Measurements from ENCODE around the gene NFATC2IP. TPM values are rescaled to one million over a fixed set of nuclear protein-coding genes. Genes with fewer than 3 reads are reported as not detected.

Gene NFATC2IP
- total and polyA plus RNA-seq, 2 donors (not counting 1 experiment from before 2014, with no cell fraction given), result 96.4 to 102 TPM

GRCh38 chr16:28913946-28914724, 36.6 kb upstream of the NFATC2IP start:
- ChIA-PET POLR2A (interaction anchor here (0.6 kb wide), 1 partner anchor 17 kb away, joined by 3 read pairs; no protein-coding TSS in a partner anchor), CTCF (interaction anchor here (0.7 to 0.8 kb wide), 2 partner anchors 31 to 94 kb away, joined by 3 to 4 read pairs; no protein-coding TSS in a partner anchor)
- H2AFZ ChIP-seq (ENCODE audit: insufficient read depth, low read depth, low read length, poor library complexity, severe bottlenecking), result no peak overlapping the region
- Mint-ChIP-seq H3K4me3 (no peak overlapping the region), H3K9me3 (ENCODE audit: insufficient read depth) (no peaks in the 10 kb centered on the region), H3K4me1 (peaks cover 17% of the 10 kb centered on the region), H3K27ac (no peak overlapping the region), H3K27me3 (no peaks in the 10 kb centered on the region)
- H3K9me3 ChIP-seq (ENCODE audit: control extremely low read depth in 1 of 3, control insufficient read depth in 2 of 3, insufficient read depth in 1 of 3, low read length in 2 of 3), result no peaks in the 10 kb centered on the region
- no peak for ATAC-seq (ENCODE audit: low read depth)
- H3K4me2 ChIP-seq (replicated peaks; ENCODE audit: low read depth, low read length, poor library complexity, severe bottlenecking), result no peak overlapping the region
- WGBS (ENCODE audit: insufficient coverage), result 97% methylated on average over 23 of the region's 29 CpGs
- H3K4me3 ChIP-seq (ENCODE audit: control extremely low read depth in 1 of 5, extremely low read depth in 1 of 5, insufficient read depth in 1 of 5, low read depth in 2 of 5, low read length in 4 of 5), result no peak overlapping the region
- H4K20me1 ChIP-seq (ENCODE audit: control insufficient read depth, insufficient read depth, low read length, poor library complexity, severe bottlenecking), result peaks cover 45% of the 10 kb centered on the region
- H3K36me3 ChIP-seq (replicated peaks in 1 of 2; ENCODE audit: control extremely low read depth in 1 of 2, control insufficient read depth in 1 of 2, extremely low read depth in 1 of 2, insufficient read depth in 2 of 2, low read length in 1 of 2), result peaks cover 7 to 72% of the 10 kb centered on the region in 2 experiments
- no peak for TF ChIP-seq EZH2 (IDR thresholded peaks at IDR 0.05; ENCODE audit: borderline replicate concordance, insufficient read depth, low read depth, low read length, poor library complexity, severe bottlenecking)
- TF ChIP-seq, protein P1, sequence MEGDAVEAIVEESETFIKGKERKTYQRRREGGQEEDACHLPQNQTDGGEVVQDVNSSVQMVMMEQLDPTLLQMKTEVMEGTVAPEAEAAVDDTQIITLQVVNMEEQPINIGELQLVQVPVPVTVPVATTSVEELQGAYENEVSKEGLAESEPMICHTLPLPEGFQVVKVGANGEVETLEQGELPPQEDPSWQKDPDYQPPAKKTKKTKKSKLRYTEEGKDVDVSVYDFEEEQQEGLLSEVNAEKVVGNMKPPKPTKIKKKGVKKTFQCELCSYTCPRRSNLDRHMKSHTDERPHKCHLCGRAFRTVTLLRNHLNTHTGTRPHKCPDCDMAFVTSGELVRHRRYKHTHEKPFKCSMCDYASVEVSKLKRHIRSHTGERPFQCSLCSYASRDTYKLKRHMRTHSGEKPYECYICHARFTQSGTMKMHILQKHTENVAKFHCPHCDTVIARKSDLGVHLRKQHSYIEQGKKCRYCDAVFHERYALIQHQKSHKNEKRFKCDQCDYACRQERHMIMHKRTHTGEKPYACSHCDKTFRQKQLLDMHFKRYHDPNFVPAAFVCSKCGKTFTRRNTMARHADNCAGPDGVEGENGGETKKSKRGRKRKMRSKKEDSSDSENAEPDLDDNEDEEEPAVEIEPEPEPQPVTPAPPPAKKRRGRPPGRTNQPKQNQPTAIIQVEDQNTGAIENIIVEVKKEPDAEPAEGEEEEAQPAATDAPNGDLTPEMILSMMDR (IDR thresholded peaks at IDR 0.05), result no peak
- H3K27ac ChIP-seq (ENCODE audit: low read length in 2 of 2), result no peak overlapping the region
- intact Hi-C loops (cut with micrococcal nuclease), result no loop called here
- H3K27me3 ChIP-seq (replicated peaks in 1 of 4; ENCODE audit: control extremely low read depth in 1 of 4, control insufficient read depth in 3 of 4, insufficient read depth in 4 of 4, low read length in 3 of 4), result no peaks in the 10 kb centered on the region
- peaks cover 47% of the 10 kb centered on the region for H3K79me2 ChIP-seq (ENCODE audit: control insufficient read depth, insufficient read depth, low read length)
- DNase-seq, result no peak
- H3K9ac ChIP-seq (ENCODE audit: low read length), result no peak overlapping the region
- peaks cover 12 to 19% of the 10 kb centered on the region in 2 donors for H3K4me1 ChIP-seq (ENCODE audit: control insufficient read depth in 2 of 2, insufficient read depth in 2 of 2, low read length in 2 of 2)

DNA sequence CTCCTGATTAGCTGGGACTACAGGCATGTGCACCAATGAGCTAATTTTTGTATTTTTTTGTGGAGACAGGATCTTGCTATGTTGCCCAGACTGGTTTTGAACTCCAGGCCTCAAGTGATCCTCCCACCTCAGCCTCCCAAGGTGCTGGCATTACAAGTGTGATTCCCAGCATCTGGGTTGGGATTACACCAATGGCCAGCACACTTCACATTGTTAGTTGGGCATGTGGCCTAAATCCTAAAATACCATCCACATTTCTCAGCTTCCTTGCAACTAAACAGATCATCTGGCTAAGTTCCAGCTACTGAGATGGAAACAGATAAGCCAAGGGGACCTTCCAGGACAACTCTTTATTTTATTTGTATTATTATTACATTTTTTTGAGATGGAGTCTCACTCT, 35.6 kb upstream of the NFATC2IP start:
- no peaks in the 10 kb centered on the region for H3K9me3 Mint-ChIP-seq (ENCODE audit: insufficient read depth)
- no peak for DNase-seq
- Histone ChIP-seq H3K27ac (ENCODE audit: low read length in 2 of 2) (no peak overlapping the region), H2AFZ (ENCODE audit: insufficient read depth, low read depth, low read length, poor library complexity, severe bottlenecking) (no peak overlapping the region), H3K9me3 (ENCODE audit: control extremely low read depth in 1 of 3, control insufficient read depth in 2 of 3, insufficient read depth in 1 of 3, low read length in 2 of 3) (no peaks in the 10 kb centered on the region), H3K4me2 (replicated peaks; ENCODE audit: low read depth, low read length, poor library complexity, severe bottlenecking) (no peak overlapping the region), H3K79me2 (ENCODE audit: control insufficient read depth, insufficient read depth, low read length) (peaks cover 57% of the 10 kb centered on the region), H3K9ac (ENCODE audit: low read length) (no peak overlapping the region), H3K4me3 (ENCODE audit: control extremely low read depth in 1 of 5, extremely low read depth in 1 of 5, insufficient read depth in 1 of 5, low read depth in 2 of 5, low read length in 4 of 5) (no peak overlapping the region), H4K20me1 (ENCODE audit: control insufficient read depth, insufficient read depth, low read length, poor library complexity, severe bottlenecking) (peaks cover 54% of the 10 kb centered on the region), H3K4me1 (ENCODE audit: control insufficient read depth in 2 of 2, insufficient read depth in 2 of 2, low read length in 2 of 2) (peaks cover 10% of the 10 kb centered on the region in 2 donors), H3K27me3 (replicated peaks in 1 of 4; ENCODE audit: control extremely low read depth in 1 of 4, control insufficient read depth in 3 of 4, insufficient read depth in 4 of 4, low read length in 3 of 4) (no peaks in the 10 kb centered on the region), H3K36me3 (replicated peaks in 1 of 2; ENCODE audit: control extremely low read depth in 1 of 2, control insufficient read depth in 1 of 2, extremely low read depth in 1 of 2, insufficient read depth in 2 of 2, low read length in 1 of 2) (peaks cover 12 to 76% of the 10 kb centered on the region in 2 experiments)
- H3K27me3 Mint-ChIP-seq, result no peaks in the 10 kb centered on the region
- TF ChIP-seq, protein P1 (IDR thresholded peaks at IDR 0.05), result no peak
- no peak for TF ChIP-seq EZH2 (IDR thresholded peaks at IDR 0.05; ENCODE audit: borderline replicate concordance, insufficient read depth, low read depth, low read length, poor library complexity, severe bottlenecking)
- CTCF ChIA-PET, result interaction anchor here (1.3 kb wide), 1 partner anchor 30 kb away, joined by 4 read pairs; no protein-coding TSS in a partner anchor
- no peak overlapping the region for H3K4me3 Mint-ChIP-seq
- POLR2A ChIA-PET, result no interaction called here
- intact Hi-C loops (cut with micrococcal nuclease), result no loop called here
- no peak for ATAC-seq (ENCODE audit: low read depth)
- peaks cover 20% of the 10 kb centered on the region for H3K4me1 Mint-ChIP-seq
- no peak overlapping the region for H3K27ac Mint-ChIP-seq
